ENCODE measurements around the gene APBA2. TPM values are rescaled to one million over a fixed set of nuclear protein-coding genes. Genes with fewer than 3 reads are reported as not detected.

Gene APBA2
- total RNA-seq, 2 donors from 2014 or later, result 27.1 to 28.9 TPM

- H3K27me3 Mint-ChIP-seq, result no peaks in the 10 kb centered on the region
- peaks cover 45% of the 10 kb centered on the region for H3K4me1 Mint-ChIP-seq
- DNase-seq, result no peak
- H3K4me3 Mint-ChIP-seq, result no peak overlapping the region
- no peaks in the 10 kb centered on the region for H3K9me3 ChIP-seq (ENCODE audit: control insufficient read depth, low read length, poor library complexity, severe bottlenecking)
- no peak overlapping the region for H3K27ac Mint-ChIP-seq
- peaks cover 2% of the 10 kb centered on the region for H3K36me3 Mint-ChIP-seq (ENCODE audit: low read depth)
- ATAC-seq, result no peak
These were observed 7.2 kb downstream of the APBA2 start for GRCh38 chr15:28892789-28893610.

- Mint-ChIP-seq H3K36me3 (ENCODE audit: low read depth) (peaks cover 2% of the 10 kb centered on the region), H3K4me3 (no peak overlapping the region), H3K4me1 (peaks cover 35% of the 10 kb centered on the region), H3K27ac (no peak overlapping the region), H3K27me3 (no peaks in the 10 kb centered on the region)
- no peak for DNase-seq
- no peak for ATAC-seq
- no peaks in the 10 kb centered on the region for H3K9me3 ChIP-seq (ENCODE audit: control insufficient read depth, low read length, poor library complexity, severe bottlenecking)
These were observed 8.9 kb downstream of the APBA2 start for GRCh38 chr15:28894631-28895030.

- DNase-seq (no peak), ATAC-seq (no peak)
- Mint-ChIP-seq H3K27me3 (no peaks in the 10 kb centered on the region), H3K36me3 (ENCODE audit: low read depth) (peaks cover 2% of the 10 kb centered on the region), H3K4me3 (no peak overlapping the region), H3K27ac (no peak overlapping the region), H3K4me1 (peaks cover 30% of the 10 kb centered on the region)
- H3K9me3 ChIP-seq (ENCODE audit: control insufficient read depth, low read length, poor library complexity, severe bottlenecking), result no peaks in the 10 kb centered on the region
These were observed 9.4 kb downstream of the APBA2 start for GRCh38 chr15:28895146-28895545.

GRCh38 chr15:28895566-28895965 lies 9.8 kb downstream of the APBA2 start:
- DNase-seq (no peak), ATAC-seq (no peak)
- Mint-ChIP-seq H3K4me1 (peaks cover 26% of the 10 kb centered on the region), H3K27me3 (no peaks in the 10 kb centered on the region), H3K27ac (no peak overlapping the region), H3K36me3 (ENCODE audit: low read depth) (peaks cover 2% of the 10 kb centered on the region), H3K4me3 (no peak overlapping the region)
- no peaks in the 10 kb centered on the region for H3K9me3 ChIP-seq (ENCODE audit: control insufficient read depth, low read length, poor library complexity, severe bottlenecking)

- Mint-ChIP-seq H3K4me3 (no peak overlapping the region), H3K4me1 (peaks cover 15% of the 10 kb centered on the region), H3K27ac (no peak overlapping the region), H3K27me3 (no peaks in the 10 kb centered on the region), H3K36me3 (ENCODE audit: low read depth) (peaks cover 2% of the 10 kb centered on the region)
- no peak for DNase-seq
- no peak for ATAC-seq
- no peaks in the 10 kb centered on the region for H3K9me3 ChIP-seq (ENCODE audit: control insufficient read depth, low read length, poor library complexity, severe bottlenecking)
These were observed 11.2 kb downstream of the APBA2 start for GRCh38 chr15:28896951-28897350.

GRCh38 chr15:28897861-28898585 lies 12.2 kb downstream of the APBA2 start:
- ATAC-seq (no peak), DNase-seq (no peak)
- Mint-ChIP-seq H3K36me3 (ENCODE audit: low read depth) (peaks cover 2% of the 10 kb centered on the region), H3K4me3 (no peak overlapping the region), H3K27ac (no peak overlapping the region), H3K27me3 (no peaks in the 10 kb centered on the region), H3K4me1 (peaks cover 10% of the 10 kb centered on the region)
- H3K9me3 ChIP-seq (ENCODE audit: control insufficient read depth, low read length, poor library complexity, severe bottlenecking), result no peaks in the 10 kb centered on the region

GRCh38 chr15:28899061-28899738 lies 13.4 kb downstream of the APBA2 start:
- Mint-ChIP-seq H3K4me1 (peaks cover 10% of the 10 kb centered on the region), H3K27ac (peak overlapping the region; percentile 43)
- no peak for ATAC-seq

GRCh38 chr15:28900041-28900891 lies 14.5 kb downstream of the APBA2 start:
- Mint-ChIP-seq H3K27ac (no peak overlapping the region), H3K4me1 (peaks cover 12% of the 10 kb centered on the region)

More at GRCh38 chr15:28899061-28899738, 13.4 kb downstream of the APBA2 start:
- H3K4me3 Mint-ChIP-seq, result no peak overlapping the region
- no peaks in the 10 kb centered on the region for H3K9me3 ChIP-seq (ENCODE audit: control insufficient read depth, low read length, poor library complexity, severe bottlenecking)
- H3K36me3 Mint-ChIP-seq (ENCODE audit: low read depth), result peaks cover 2% of the 10 kb centered on the region
- H3K27me3 Mint-ChIP-seq, result no peaks in the 10 kb centered on the region
- no peak for DNase-seq

GRCh38 chr15:28900892-28901586 lies 15.3 kb downstream of the APBA2 start:
- no peak for ATAC-seq
- no peak overlapping the region for H3K27ac Mint-ChIP-seq

More at GRCh38 chr15:28900041-28900891, 14.5 kb downstream of the APBA2 start:
- no peaks in the 10 kb centered on the region for H3K36me3 Mint-ChIP-seq (ENCODE audit: low read depth)
- H3K27me3 Mint-ChIP-seq, result no peaks in the 10 kb centered on the region
- DNase-seq (no peak), ATAC-seq (no peak)
- no peaks in the 10 kb centered on the region for H3K9me3 ChIP-seq (ENCODE audit: control insufficient read depth, low read length, poor library complexity, severe bottlenecking)
- no peak overlapping the region for H3K4me3 Mint-ChIP-seq

GRCh38 chr15:28901587-28901980 lies 15.8 kb downstream of the APBA2 start:
- H3K27ac Mint-ChIP-seq, result no peak overlapping the region
- no peak for DNase-seq
- ATAC-seq, result no peak
- no peaks in the 10 kb centered on the region for H3K27me3 Mint-ChIP-seq
- no peaks in the 10 kb centered on the region for H3K36me3 Mint-ChIP-seq (ENCODE audit: low read depth)
- peaks cover 14% of the 10 kb centered on the region for H3K4me1 Mint-ChIP-seq
- no peaks in the 10 kb centered on the region for H3K9me3 ChIP-seq (ENCODE audit: control insufficient read depth, low read length, poor library complexity, severe bottlenecking)
- no peak overlapping the region for H3K4me3 Mint-ChIP-seq

More at GRCh38 chr15:28900892-28901586, 15.3 kb downstream of the APBA2 start:
- no peak overlapping the region for H3K4me3 Mint-ChIP-seq
- DNase-seq, result no peak
- H3K36me3 Mint-ChIP-seq (ENCODE audit: low read depth), result no peaks in the 10 kb centered on the region
- H3K9me3 ChIP-seq (ENCODE audit: control insufficient read depth, low read length, poor library complexity, severe bottlenecking), result no peaks in the 10 kb centered on the region
- H3K4me1 Mint-ChIP-seq, result peaks cover 14% of the 10 kb centered on the region
- no peaks in the 10 kb centered on the region for H3K27me3 Mint-ChIP-seq

GRCh38 chr15:28901987-28902745 lies 16.4 kb downstream of the APBA2 start:
- Mint-ChIP-seq H3K27me3 (no peaks in the 10 kb centered on the region), H3K4me3 (no peak overlapping the region), H3K27ac (no peak overlapping the region), H3K36me3 (ENCODE audit: low read depth) (no peaks in the 10 kb centered on the region), H3K4me1 (peaks cover 14% of the 10 kb centered on the region)
- DNase-seq, result no peak
- H3K9me3 ChIP-seq (ENCODE audit: control insufficient read depth, low read length, poor library complexity, severe bottlenecking), result no peaks in the 10 kb centered on the region
- no peak for ATAC-seq

- H3K27me3 Mint-ChIP-seq, result no peaks in the 10 kb centered on the region
- H3K4me3 Mint-ChIP-seq, result no peak overlapping the region
- DNase-seq (no peak), ATAC-seq (no peak)
- H3K36me3 Mint-ChIP-seq (ENCODE audit: low read depth), result no peaks in the 10 kb centered on the region
- no peak overlapping the region for H3K27ac Mint-ChIP-seq
- no peaks in the 10 kb centered on the region for H3K9me3 ChIP-seq (ENCODE audit: control insufficient read depth, low read length, poor library complexity, severe bottlenecking)
- H3K4me1 Mint-ChIP-seq, result peaks cover 17% of the 10 kb centered on the region
These were observed 17.1 kb downstream of the APBA2 start for GRCh38 chr15:28902856-28903255.

All from T-helper 17 cell (primary cell).